H4 (cell line): Measurements from ENCODE around the gene IL16. TPM values are rescaled to one million over a fixed set of nuclear protein-coding genes. Genes with fewer than 3 reads are reported as not detected.
A peak's percentile ranks its signal among the peaks of the same experiment; 100 is the strongest.

Experiments used
- DNase-seq: peaks from one replicate; pipeline ENCODE4 v3.0.0-alpha.2; 2015; ENCODE audit warnings: low spot score
- total RNA-seq: library from RNA; depleted of rRNA; stranded (reverse); fragments of >200 nt; shearing (Covaris generic); gene quantifications from 2 replicates; pipeline ENCODE4 v1.2.3, GENCODE V29; 2014

Gene IL16
- total RNA-seq, 1 experiment from 2014 or later = 0.17 TPM

DNA sequence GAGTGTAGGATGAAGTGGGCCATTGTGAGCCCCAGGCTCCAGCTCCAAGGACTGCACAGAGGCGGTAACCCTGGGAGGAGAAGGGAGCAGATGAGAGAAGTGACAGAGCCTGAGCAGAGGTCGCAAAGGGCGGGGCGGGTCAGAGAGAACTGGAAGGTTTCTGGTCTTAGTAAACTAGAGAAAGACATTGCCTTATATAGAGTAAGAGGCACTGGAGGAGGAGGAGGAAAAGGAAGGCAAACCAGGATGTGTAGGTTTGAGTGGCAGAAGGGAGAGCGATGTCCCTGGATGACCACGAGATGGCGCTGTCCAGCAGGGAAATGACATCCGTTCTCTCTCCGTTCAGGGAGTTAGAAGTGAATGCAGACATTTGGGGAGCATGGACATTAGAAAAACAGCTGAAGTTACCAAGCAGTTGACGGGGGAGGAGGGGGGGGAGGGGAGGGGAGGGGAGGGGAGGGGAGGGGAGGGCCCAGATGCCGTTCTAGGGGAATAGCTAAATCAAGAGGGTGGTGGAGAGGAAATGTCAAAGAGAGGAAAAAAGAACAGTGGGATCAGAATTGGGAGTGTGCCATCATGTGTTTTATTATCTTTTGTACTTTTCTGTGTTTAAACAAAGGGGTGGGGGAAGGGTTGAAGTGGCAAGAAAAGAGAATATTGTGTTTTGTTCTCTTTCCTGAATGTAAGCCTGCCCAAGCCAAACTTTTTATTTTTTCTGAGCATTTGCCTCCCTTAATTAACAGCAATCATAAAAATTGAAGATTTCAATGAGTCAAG, 78.4 kb downstream of the IL16 start:
- DNase-seq = peak; percentile 87

GRCh38 chr15:81275711-81276392, 79.2 kb downstream of the IL16 start:
- DNase-seq = no peak

DNA sequence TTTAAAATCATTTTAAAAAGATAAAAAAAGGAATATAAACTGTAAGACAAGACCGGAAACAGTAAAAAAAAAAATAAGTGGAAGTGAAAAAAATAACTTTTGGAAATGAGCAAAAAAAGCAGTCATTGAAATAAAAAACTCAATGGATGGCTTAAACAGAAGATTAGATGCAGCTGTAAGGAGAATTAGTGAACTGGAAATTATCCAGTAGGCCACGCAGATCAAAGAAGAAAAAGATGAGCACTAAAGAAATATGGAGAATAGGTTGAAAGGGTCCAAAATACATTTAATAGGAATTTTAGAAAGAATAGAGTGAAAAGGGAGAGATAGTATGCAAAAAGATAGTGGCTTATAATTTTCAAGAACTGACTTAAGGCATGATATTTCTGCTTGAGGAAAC, 80.3 kb downstream of the IL16 start:
- DNase-seq = no peak

GRCh38 chr15:81277851-81278250, 81.2 kb downstream of the IL16 start:
- DNase-seq = no peak

- DNase-seq = no peak
Observed at GRCh38 chr15:81278306-81279029, 81.8 kb downstream of the IL16 start.

GRCh38 chr15:81279621-81280485, 83.2 kb downstream of the IL16 start:
- DNase-seq = peak; percentile 41

GRCh38 chr15:81280696-81281455, 84.2 kb downstream of the IL16 start:
- DNase-seq = no peak

DNA sequence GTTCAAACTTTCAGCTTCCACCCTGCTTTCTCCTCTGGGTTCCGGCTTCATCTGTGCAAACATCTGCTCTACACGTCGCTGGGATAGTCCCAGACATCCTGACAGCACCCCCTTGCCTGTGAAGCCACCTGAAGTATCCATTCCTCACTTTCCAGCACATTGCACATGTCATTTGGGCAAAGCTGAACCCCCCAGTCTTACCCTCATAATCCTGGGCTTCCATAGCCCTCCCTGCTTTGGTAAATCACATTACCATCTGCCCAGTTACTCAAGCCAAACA, 84.7 kb downstream of the IL16 start:
- no peak for DNase-seq

DNA sequence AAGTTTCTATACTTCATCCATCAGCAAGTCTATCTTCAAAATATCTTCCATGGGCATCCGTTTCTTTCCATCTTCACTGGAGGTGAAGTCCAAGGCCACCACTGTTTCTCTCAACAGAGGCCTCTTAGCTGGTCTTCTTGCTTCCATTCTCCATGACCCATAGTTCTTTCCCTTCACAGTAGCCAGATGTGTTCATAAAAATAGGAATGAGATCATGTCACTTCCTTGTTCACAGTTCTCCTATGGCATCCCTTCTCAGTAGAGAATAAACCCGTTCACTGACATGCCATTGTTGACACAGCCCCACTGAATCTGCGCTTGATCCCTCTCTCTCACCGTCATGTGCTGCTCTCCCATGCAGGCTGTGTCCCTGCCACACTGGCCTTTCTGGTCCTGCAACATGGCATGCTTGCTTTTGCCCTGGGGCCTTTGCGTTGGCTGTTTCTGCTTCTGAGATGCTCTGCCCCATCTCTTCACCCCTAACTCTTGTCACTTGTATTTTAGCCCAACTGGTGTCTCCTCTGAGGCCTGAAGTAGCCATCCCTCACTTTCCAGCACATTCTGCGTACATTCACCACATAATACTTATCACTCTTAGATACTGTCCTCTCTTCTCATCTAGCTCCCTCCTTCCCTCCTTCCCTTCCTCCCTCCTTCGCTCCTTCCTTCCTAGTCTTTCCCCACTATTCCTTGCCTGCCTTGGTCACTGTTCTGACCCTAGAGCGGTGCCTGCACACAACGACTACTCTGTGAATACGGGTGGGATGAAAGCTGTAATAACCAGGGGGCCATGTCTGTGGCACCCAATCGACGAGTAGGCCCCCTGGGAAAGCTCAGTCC, 85.3 kb downstream of the IL16 start:
- no peak for DNase-seq

GRCh38 chr15:81282606-81282895, 85.9 kb downstream of the IL16 start:
- no peak for DNase-seq

GRCh38 chr15:81282911-81283310, 86.2 kb downstream of the IL16 start:
- no peak for DNase-seq

DNA sequence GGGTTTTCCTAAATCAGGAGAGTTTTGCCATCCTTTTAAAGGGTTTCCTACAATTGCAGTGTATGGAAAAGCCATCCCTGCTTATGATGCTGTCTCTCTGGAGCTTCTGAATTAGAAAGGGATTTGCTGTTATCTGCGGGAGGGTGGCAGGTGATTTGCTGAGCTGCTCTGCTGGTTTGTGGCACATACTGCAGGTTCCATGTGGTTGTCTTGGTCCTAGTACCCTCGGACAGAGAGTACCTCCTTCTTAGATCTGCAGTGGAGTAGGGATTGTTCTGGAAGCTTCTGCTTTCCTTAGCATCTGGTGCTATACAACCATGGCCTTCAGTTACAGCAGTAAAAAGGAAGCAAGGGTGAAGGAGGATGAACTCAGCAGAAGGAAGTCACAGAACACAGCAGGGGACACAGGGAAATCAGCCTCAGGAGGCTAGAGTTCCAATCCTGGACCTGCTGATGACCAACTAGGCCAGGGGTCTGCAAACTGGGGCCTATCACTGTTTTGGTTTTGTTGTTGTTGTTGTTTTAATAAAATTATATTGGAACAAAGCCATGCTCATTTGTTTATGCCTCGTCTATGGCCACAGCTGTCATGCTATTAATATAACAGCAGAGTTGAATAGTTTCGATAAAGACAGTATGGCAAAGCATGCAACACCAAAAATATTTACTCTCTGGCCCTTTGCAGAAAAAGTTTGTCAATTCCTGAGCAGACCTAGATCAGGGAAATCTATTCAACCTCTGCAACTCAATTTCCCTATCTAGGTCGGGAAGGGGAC, 87.8 kb downstream of the IL16 start:
- no peak for DNase-seq

DNA sequence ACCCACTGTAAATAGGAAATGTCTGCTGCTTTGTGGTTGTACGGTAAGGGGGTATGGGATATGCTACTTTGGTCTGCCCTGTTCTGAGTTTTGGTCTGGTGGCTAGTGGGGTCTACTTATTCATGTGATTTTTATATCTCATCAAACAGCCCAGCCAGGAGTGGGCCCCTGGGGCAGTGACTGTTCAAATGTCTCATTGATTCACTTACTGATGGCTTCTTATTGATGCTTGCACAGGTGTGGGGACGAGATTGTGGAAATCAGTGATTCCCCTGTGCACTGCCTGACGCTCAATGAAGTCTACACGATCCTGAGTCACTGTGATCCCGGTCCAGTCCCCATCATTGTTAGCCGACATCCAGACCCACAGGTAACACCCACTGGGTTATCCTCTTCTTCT, 88.8 kb downstream of the IL16 start:
- DNase-seq = no peak

DNA sequence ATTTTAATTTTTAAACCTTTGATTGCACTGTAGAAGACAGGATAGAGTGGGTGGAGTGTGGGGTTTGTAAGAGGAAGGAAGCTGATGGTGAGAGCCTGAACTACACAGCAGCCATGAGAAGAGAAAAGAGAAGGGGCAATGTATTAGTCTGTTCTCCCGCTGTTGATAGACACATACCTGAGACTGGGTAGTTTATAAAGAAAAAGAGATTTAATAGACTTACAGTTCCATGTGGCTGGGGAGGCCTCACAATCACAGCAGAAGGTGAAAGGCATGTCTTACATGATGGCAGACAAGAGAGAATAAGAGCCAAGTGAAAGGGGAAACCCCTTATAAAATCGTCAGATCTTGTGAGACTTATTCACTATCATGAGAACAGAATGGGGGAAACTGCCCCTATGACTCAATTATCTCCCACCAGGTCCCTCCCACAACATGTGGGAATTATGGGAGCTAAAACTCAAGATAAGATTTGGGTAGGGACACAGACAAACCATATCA, 90.0 kb downstream of the IL16 start:
- no peak for DNase-seq

DNA sequence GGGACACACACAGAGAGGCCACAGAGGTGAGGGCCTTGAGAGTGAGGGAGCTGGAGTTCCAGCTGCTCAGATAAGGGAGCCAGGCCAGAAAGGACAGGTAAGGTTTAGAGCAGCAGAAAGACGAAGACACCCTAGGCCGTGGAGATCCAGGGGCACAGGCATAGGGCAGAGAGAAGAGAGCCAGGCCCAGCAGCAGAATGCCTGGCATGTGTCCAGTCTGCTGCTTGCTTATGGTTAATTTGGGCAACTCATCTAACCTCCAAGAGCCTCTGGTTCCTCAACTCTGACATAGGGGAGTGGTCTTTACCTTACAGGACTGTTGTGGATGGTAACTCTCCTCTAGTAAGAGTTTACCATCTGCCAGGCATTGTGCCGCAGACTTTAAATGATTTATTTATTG, 91.4 kb downstream of the IL16 start:
- no peak for DNase-seq

- DNase-seq = no peak
Observed at GRCh38 chr15:81288616-81289015, 91.9 kb downstream of the IL16 start.

DNA sequence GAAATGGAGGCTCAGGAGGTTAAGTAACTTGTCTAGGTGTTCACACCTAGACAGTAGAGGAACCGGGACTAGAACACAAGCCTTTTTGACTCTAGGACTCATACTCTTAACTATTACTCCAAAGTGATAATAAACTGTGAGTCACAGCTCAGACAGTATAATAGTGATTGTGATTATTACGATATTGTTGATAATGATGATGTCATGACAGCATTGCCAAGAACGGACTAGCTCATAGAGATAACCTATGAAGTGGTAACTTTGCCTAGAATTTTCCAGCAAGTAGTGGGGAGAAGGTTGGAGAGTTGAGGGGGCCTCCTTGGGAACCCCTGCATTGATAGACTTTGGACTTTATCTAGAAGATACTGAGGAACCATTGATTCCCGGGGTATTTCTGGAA, 93.2 kb downstream of the IL16 start:
- no peak for DNase-seq

DNA sequence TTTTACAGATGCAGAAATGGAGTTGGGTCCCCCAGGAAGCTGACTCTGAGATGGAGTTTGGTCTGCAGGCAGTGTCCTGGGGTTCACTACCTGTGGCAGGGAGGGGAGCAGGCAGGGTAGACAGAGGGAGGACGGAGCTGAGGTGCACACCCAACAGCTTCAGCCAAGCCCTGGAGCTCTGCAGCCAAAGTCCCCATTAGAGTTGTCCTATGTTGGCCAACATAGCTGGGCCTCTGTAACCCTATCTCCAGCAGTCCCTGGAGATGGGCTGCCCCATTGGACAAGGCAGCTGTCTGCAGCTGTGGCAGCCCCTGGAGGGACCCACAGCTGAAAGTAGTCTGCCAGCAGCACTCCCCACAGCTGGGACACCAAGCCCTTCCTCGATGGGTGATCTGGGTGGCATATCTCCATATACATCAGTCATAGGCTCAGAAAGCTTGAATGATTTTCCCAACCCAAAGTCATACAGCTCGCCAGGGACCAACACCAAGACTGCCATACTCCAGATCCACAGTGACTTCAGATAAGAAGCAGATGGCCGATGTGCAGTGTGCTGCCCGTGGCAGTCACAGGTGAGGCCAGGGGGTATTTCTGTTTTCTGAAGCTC, 95.3 kb downstream of the IL16 start:
- no peak for DNase-seq

GRCh38 chr15:81292523-81293001, 95.9 kb downstream of the IL16 start:
- DNase-seq = no peak
